Epithelial cell of proximal tubule (primary cell): ENCODE results near the gene CCDC150. TPM values are rescaled to one million over a fixed set of nuclear protein-coding genes. Genes with fewer than 3 reads are reported as not detected.
"Not testable (repeated sequence)": the region's sequence is repeated elsewhere in the genome, so short reads cannot be mapped to it uniquely, and the experiment has no call there.

ENCODE experiments used
- DNase-seq: peaks from one replicate; pipeline ENCODE4 v3.0.0-alpha.2; 2011; ENCODE audit warnings: low read depth
- H3K4me3 ChIP-seq: 2 replicates; pipeline ENCODE4 v1.5.1; 2011; ENCODE audit warnings: low read depth, mild to moderate bottlenecking, low read length
- CTCF ChIP-seq: conservative IDR thresholded peaks from 2 replicates; pipeline ENCODE4 v1.5.1; 2012; ENCODE audit warnings: low read depth, mild to moderate bottlenecking, low read length
- total RNA-seq: library from RNA; depleted of rRNA; stranded (reverse); fragments of >200 nt; gene quantifications from 2 replicates; pipeline ENCODE4 v1.2.3, GENCODE V29; 2015

The CCDC150 gene
- total RNA-seq, 1 donor from 2014 or later, result 5.7 TPM

DNA sequence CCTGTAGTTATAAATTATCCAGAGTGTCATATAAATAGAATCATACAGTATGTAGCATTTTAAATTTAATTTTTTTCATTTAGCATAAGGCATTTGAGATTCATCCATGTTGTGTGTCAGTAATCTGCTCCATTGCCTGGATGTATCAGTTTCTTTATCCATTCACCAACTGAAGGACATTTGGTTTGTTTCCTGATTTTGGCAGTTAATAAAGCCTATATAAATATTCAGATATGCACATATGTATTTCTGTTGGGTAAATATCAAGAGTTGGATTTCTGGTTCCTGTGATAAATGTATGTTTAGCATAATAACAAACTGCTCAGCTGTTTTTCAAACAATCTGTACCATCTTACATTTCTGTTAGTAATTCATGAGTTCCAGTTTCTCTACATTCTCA, 39.9 kb downstream of the CCDC150 start:
- no peak for DNase-seq
- H3K4me3 ChIP-seq, result no peak overlapping the region
- TF ChIP-seq CTCF, result no peak

- no peak for TF ChIP-seq CTCF
- no peak overlapping the region for H3K4me3 ChIP-seq
- DNase-seq, result no peak
Observed at GRCh38 chr2:196681510-196681909, 42.0 kb downstream of the CCDC150 start.

GRCh38 chr2:196685792-196686191, 46.3 kb downstream of the CCDC150 start:
- DNase-seq, result no peak
- no peak overlapping the region for H3K4me3 ChIP-seq
- no peak for TF ChIP-seq CTCF

DNA sequence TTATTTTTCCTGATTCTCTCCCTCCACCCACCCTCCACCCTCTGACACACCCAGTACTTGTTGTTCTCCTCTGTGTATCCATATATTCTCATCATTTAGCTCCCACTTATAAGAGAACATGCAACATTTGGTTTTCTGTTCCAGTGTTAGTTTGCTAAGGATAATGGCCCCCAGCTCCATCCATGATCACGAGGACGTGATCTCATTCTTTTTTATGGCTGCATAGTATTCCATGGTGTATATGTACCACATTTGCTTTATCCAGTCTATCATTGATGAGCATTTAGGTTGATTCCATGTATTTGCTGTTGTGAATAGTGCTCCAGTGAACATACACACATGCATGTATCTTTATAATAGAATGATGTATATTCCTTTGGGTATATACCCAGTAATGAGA, 47.2 kb downstream of the CCDC150 start:
- not testable (repeated sequence) for H3K4me3 ChIP-seq, DNase-seq

DNA sequence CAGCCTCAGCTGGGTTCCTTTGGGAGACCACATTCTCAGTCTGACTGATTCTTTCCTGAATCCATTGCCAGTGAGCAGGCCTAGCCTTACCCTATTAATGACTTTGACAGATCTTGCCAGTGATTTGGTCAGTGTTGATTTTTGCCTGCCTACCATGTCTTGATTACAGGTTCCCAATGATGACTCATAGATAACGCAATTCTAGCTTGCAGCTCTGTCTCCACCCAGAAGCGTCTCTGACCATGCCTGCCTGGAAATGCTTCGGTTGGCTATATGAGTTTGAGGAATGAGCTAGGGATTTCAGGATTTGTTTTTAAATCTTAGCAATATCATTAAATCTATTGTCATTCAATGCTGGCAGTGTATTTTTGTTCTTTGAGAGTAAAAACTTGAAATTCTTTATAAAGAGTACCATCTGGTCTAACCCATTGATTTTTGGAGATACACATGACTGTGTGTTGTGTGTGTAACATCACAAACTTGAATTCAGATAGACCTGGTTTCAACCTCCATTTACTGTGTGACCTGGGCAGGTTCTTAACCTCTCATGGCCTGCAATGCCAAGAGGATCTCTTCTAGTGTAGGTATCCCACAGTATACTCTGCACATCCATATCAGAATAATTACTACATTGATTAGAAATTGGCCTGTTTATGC, 57.0 kb downstream of the CCDC150 start:
- no peak for TF ChIP-seq CTCF
- no peak overlapping the region for H3K4me3 ChIP-seq
- no peak for DNase-seq

DNA sequence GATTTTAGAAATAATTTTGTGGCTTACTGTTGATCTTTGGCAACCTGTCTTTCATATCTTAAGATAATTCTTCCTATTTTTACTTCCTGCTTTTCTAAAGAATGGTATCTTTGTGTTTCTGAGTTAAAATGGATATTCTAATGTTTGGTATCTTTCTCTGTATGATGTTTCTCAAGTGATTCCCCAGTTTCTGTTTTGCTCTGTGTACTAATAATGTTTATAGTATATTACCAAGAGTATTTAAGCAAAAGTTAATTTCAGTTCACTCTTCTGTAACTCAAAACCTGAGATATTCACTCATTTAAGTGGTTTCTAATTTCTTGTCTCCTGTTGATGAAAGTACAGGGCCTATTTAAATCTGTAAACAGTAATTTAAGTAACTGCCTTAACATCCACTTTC, 58.3 kb downstream of the CCDC150 start:
- no peak for TF ChIP-seq CTCF
- H3K4me3 ChIP-seq, result no peak overlapping the region
- DNase-seq, result no peak

GRCh38 chr2:196702641-196703040, 63.1 kb downstream of the CCDC150 start:
- H3K4me3 ChIP-seq, result no peak overlapping the region
- no peak for TF ChIP-seq CTCF
- DNase-seq, result no peak

DNA sequence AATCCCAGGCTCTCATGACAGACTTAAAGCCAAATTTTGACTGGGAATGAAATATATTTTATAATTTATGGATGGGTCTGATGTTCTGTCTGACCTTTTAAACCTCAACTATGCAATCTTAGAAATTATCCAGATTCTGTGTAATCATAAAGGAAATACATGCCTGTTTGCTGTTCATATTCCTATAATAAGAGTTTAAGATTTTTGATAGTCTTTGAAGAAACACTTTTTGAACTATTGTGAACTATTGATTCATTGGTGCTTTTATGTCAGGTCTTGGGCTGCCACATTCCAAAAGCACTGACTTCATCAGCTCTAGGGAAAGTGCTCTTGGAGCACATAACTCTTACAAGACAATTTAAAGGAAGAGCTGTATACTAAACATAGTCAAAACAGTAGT, 64.2 kb downstream of the CCDC150 start:
- no peak for TF ChIP-seq CTCF
- no peak overlapping the region for H3K4me3 ChIP-seq
- no peak for DNase-seq

- not testable (repeated sequence) for H3K4me3 ChIP-seq, DNase-seq
Observed at GRCh38 chr2:196710056-196710455, 70.5 kb downstream of the CCDC150 start.
